ENCODE measurements around the gene HERC5.

The HERC5 gene

GRCh38 chr4:88439161-88439760 is 17.7 kb upstream of the HERC5 start:
- TF ChIP-seq, protein P1, sequence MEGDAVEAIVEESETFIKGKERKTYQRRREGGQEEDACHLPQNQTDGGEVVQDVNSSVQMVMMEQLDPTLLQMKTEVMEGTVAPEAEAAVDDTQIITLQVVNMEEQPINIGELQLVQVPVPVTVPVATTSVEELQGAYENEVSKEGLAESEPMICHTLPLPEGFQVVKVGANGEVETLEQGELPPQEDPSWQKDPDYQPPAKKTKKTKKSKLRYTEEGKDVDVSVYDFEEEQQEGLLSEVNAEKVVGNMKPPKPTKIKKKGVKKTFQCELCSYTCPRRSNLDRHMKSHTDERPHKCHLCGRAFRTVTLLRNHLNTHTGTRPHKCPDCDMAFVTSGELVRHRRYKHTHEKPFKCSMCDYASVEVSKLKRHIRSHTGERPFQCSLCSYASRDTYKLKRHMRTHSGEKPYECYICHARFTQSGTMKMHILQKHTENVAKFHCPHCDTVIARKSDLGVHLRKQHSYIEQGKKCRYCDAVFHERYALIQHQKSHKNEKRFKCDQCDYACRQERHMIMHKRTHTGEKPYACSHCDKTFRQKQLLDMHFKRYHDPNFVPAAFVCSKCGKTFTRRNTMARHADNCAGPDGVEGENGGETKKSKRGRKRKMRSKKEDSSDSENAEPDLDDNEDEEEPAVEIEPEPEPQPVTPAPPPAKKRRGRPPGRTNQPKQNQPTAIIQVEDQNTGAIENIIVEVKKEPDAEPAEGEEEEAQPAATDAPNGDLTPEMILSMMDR (IDR thresholded peaks at IDR 0.05; ENCODE audit: low read depth, low read length), result no peak
- no peak overlapping the region for H3K4me3 ChIP-seq (replicated peaks in 1 of 2; ENCODE audit: low read depth in 2 of 2, low read length in 2 of 2)
- no peak for DNase-seq (ENCODE audit: low read depth in 2 of 2)

GRCh38 chr4:88440146-88440545 is 16.8 kb upstream of the HERC5 start:
- H3K4me3 ChIP-seq (replicated peaks in 1 of 2; ENCODE audit: low read depth in 2 of 2, low read length in 2 of 2), result no peak overlapping the region
- no peak for DNase-seq (ENCODE audit: low read depth in 2 of 2)
- TF ChIP-seq, protein P1 (IDR thresholded peaks at IDR 0.05; ENCODE audit: low read depth, low read length), result no peak

DNA sequence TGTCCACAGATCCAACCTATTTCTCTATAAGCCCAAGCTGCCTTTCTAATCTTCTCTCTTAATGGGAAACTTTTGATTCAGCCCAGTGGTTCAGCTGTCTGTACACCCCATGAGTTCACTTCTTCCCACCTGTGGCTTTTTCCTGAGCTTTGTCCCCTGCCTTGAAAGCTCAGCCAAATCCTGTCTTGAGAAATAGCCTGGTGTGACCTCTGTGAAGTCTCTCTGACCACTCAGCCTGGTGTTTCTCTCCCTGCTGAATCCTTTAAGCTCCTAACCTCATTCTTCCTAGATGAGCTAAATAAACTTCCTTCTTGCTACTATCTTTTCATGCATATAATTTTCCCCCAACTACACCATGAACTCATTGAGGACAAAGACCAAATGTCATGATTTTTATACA is 15.2 kb upstream of the HERC5 start:
- H3K4me3 ChIP-seq (replicated peaks in 1 of 2; ENCODE audit: low read depth in 2 of 2, low read length in 2 of 2), result no peak overlapping the region
- DNase-seq (ENCODE audit: low read depth in 2 of 2), result no peak
- TF ChIP-seq, protein P1 (IDR thresholded peaks at IDR 0.05; ENCODE audit: low read depth, low read length), result no peak

- DNase-seq (ENCODE audit: low read depth in 2 of 2), result no peak
- H3K4me3 ChIP-seq (replicated peaks in 1 of 2; ENCODE audit: low read depth in 2 of 2, low read length in 2 of 2), result no peak overlapping the region
- TF ChIP-seq, protein P1 (IDR thresholded peaks at IDR 0.05; ENCODE audit: low read depth, low read length), result no peak
These were observed 14.2 kb upstream of the HERC5 start for GRCh38 chr4:88442689-88443191.

GRCh38 chr4:88443486-88443885 is 13.4 kb upstream of the HERC5 start:
- no peak overlapping the region for H3K4me3 ChIP-seq (replicated peaks in 1 of 2; ENCODE audit: low read depth in 2 of 2, low read length in 2 of 2)
- DNase-seq (ENCODE audit: low read depth in 2 of 2), result no peak
- TF ChIP-seq, protein P1 (IDR thresholded peaks at IDR 0.05; ENCODE audit: low read depth, low read length), result no peak

DNA sequence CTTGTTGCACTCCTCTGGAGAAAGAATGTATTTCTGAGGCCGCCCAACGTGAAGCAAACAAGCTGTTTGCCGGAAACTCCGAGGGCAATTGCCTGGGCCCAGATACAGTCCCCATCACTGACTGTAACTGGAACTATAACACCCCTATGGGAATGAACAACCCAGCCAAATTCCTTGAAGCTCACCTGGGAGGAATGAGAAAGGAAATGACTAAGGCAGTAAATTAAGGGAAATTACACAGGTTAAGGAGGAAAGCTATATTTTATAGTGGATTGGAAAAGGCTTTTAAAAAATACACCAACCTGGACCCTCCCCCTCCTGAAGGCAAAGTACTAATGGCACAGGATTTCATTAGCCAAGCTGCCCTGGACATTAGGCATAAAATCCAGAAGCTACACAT is 11.7 kb upstream of the HERC5 start:
- TF ChIP-seq, protein P1 (IDR thresholded peaks at IDR 0.05; ENCODE audit: low read depth, low read length), result no peak
- no peak overlapping the region for H3K4me3 ChIP-seq (replicated peaks in 1 of 2; ENCODE audit: low read depth in 2 of 2, low read length in 2 of 2)
- DNase-seq (ENCODE audit: low read depth in 2 of 2), result no peak

GRCh38 chr4:88446124-88446523 is 10.8 kb upstream of the HERC5 start:
- TF ChIP-seq, protein P1 (IDR thresholded peaks at IDR 0.05; ENCODE audit: low read depth, low read length), result no peak
- DNase-seq (ENCODE audit: low read depth in 2 of 2), result peak; percentile 20 to 22
- H3K4me3 ChIP-seq (replicated peaks in 1 of 2; ENCODE audit: low read depth in 2 of 2, low read length in 2 of 2), result no peak overlapping the region

Data from cardiac fibroblast (primary cell).